Upper lobe of left lung (tissue), 4 donors: ENCODE measurements around the gene CHCHD6.

Experiments
- CTCF ChIP-seq, 6 experiments: fragments of 450-650 bp in 4 of 6; fragments of 200-600 bp in 2 of 6; sonication (generic) in 2 of 6; IDR thresholded peaks; one replicate each; pipeline ENCODE4 v1.5.1; 2016 to 2019; ENCODE audit warnings: antibody characterized with exemption in 6 of 6
- POLR2A ChIP-seq, 4 donors: fragments of 450-650 bp; IDR thresholded peaks; one replicate each; pipeline ENCODE4 v1.5.1; 2016 to 2017; ENCODE audit warnings: antibody characterized with exemption in 4 of 4, mild to moderate bottlenecking in 2 of 4

GRCh38 chr3:126672340-126672739 lies 31.7 kb upstream of the CHCHD6 start:
- TF ChIP-seq CTCF (IDR thresholded peaks at IDR 0.05), result no peak
- TF ChIP-seq POLR2A (IDR thresholded peaks at IDR 0.05), result no peak
